Progenitor cell of endocrine pancreas (in vitro differentiated cells): ENCODE data around the gene SCAPER. TPM values are rescaled to one million over a fixed set of nuclear protein-coding genes. Genes with fewer than 3 reads are reported as not detected.
"Not testable (repeated sequence)": the region's sequence is repeated elsewhere in the genome, so short reads cannot be mapped to it uniquely, and the experiment has no call there.

Source experiments
- DNase-seq: peaks from one replicate; pipeline ENCODE4 v3.0.0; 2021; ENCODE audit warnings: low spot score; ENCODE audit not compliant: unreplicated experiment
- H3K27ac Mint-ChIP-seq: 2 replicates; pipeline ENCODE4 v1.8.0; 2021; ENCODE audit warnings: mild to moderate bottlenecking, moderate library complexity, mixed read lengths
- H3K27me3 Mint-ChIP-seq: 2 replicates; pipeline ENCODE4 v1.8.0; 2021; ENCODE audit warnings: mixed read lengths
- H3K36me3 Mint-ChIP-seq: 2 replicates; pipeline ENCODE4 v1.8.0; 2022; ENCODE audit warnings: mixed read lengths; ENCODE audit not compliant: insufficient read depth
- H3K4me1 Mint-ChIP-seq: 2 replicates; pipeline ENCODE4 v1.8.0; 2021; ENCODE audit warnings: low read depth, mixed read lengths
- H3K4me3 Mint-ChIP-seq: 2 replicates; pipeline ENCODE4 v1.8.0; 2021; ENCODE audit warnings: low read depth, mild to moderate bottlenecking, moderate library complexity, mixed read lengths
- H3K9me3 Mint-ChIP-seq: 2 replicates; pipeline ENCODE4 v1.8.0; 2021; ENCODE audit warnings: low read depth, mixed read lengths
- total RNA-seq: library from RNA; stranded (reverse); gene quantifications from 2 replicates; pipeline ENCODE4 v1.2.1, GENCODE V29; 2021
- TF ChIP-seq, protein P1 (sequence below): fragments of 200-600 bp; sonication (generic); IDR thresholded peaks from one replicate; pipeline ENCODE4 v1.5.0; 2021; ENCODE audit warnings: antibody characterized with exemption, mild to moderate bottlenecking; ENCODE audit not compliant: unreplicated experiment

The SCAPER gene
- total RNA-seq, 1 donor from 2014 or later, result 43.1 TPM

DNA sequence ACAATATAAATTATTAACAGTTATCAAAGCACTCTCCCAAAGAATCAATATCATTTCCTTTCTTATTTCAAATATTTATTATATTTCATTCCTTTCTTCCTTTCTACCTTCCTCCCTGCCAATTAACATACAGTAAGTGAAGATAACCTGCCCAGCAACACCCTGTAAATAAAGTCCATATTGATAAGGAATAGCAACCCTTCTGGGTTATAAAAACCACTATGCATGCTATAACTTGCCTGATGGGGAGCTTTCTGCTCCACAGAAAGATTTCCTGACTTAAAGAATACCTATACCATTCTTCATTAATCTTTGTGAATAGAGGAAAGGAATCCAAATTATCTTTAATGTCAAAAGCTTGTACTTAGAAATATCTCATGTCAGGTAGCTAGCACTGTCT lies 402.0 kb downstream of the SCAPER start:
- Mint-ChIP-seq H3K27ac (no peak overlapping the region), H3K4me1 (peaks cover 14% of the 10 kb centered on the region), H3K27me3 (peaks cover 18% of the 10 kb centered on the region), H3K4me3 (no peak overlapping the region), H3K36me3 (peaks cover 7% of the 10 kb centered on the region), H3K9me3 (peaks cover 4% of the 10 kb centered on the region)
- DNase-seq, result no peak
- TF ChIP-seq, protein P1, sequence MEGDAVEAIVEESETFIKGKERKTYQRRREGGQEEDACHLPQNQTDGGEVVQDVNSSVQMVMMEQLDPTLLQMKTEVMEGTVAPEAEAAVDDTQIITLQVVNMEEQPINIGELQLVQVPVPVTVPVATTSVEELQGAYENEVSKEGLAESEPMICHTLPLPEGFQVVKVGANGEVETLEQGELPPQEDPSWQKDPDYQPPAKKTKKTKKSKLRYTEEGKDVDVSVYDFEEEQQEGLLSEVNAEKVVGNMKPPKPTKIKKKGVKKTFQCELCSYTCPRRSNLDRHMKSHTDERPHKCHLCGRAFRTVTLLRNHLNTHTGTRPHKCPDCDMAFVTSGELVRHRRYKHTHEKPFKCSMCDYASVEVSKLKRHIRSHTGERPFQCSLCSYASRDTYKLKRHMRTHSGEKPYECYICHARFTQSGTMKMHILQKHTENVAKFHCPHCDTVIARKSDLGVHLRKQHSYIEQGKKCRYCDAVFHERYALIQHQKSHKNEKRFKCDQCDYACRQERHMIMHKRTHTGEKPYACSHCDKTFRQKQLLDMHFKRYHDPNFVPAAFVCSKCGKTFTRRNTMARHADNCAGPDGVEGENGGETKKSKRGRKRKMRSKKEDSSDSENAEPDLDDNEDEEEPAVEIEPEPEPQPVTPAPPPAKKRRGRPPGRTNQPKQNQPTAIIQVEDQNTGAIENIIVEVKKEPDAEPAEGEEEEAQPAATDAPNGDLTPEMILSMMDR, result no peak

DNA sequence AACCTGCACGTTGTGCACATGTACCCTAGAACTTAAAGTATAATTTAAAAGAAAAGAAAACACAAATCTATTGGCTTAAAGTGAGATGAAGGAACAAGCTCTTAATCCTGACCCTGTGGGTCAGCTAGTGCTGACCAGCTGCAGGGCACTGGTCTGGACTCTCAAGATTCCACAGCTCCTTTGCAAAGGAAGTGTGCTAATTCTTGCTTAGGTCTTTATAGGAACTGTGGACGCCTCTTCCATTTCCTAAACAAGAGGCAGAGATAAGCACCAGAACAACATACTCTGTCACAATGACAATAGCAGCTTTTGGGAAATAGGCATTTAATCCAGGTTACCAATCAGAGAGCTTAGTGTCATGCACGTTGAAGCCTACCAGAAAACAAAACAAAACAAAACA lies 402.5 kb downstream of the SCAPER start:
- TF ChIP-seq, protein P1, result no peak
- H3K27ac Mint-ChIP-seq, result no peak overlapping the region
- H3K36me3 Mint-ChIP-seq, result peaks cover 7% of the 10 kb centered on the region
- no peak overlapping the region for H3K4me3 Mint-ChIP-seq
- peaks cover 4% of the 10 kb centered on the region for H3K9me3 Mint-ChIP-seq
- peaks cover 18% of the 10 kb centered on the region for H3K27me3 Mint-ChIP-seq
- no peak for DNase-seq
- peaks cover 14% of the 10 kb centered on the region for H3K4me1 Mint-ChIP-seq

DNA sequence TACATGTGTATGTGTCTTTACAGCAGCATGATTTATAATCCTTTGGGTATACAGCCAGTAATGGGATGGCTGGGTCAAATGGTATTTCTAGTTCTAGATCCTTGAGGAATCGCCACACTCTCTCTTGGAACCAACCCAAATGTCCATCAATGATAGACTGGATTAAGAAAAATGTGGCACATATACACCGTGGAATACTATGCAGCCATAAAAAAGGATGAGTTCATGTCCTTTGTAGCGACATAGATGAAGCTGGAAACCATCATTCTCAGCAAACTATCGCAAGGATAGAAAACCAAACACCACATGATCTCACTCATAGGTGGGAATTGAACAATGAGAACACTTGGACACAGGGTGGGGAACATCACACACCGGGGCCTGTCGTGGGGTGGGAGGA lies 403.0 kb downstream of the SCAPER start:
- Mint-ChIP-seq H3K27me3 (peaks cover 22% of the 10 kb centered on the region), H3K4me1 (peaks cover 14% of the 10 kb centered on the region)
- not testable (repeated sequence) for H3K27ac Mint-ChIP-seq, H3K9me3 Mint-ChIP-seq, DNase-seq, H3K4me3 Mint-ChIP-seq, H3K36me3 Mint-ChIP-seq

DNA sequence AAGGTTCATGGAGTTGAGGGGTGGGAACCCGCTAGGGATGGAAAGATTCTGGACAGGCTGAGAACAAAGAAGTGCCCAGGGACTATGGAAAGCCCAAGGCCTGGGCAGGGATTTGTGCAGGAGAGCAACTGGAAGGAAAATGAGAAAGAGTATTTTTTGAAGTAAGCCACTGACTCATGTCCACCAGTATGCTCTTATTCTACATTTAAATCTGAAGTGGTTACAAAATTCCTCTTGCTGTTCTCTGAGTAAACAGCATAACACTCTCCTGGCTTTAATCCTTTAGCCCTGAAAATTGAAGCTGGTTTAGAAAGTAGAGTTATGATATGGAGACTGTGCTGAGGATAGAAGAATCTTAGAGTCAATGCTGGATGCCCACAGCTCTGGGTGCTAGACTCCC lies 403.4 kb downstream of the SCAPER start:
- Mint-ChIP-seq H3K9me3 (peaks cover 4% of the 10 kb centered on the region), H3K4me1 (peaks cover 13% of the 10 kb centered on the region), H3K36me3 (peaks cover 10% of the 10 kb centered on the region), H3K27ac (no peak overlapping the region), H3K4me3 (no peak overlapping the region), H3K27me3 (peaks cover 22% of the 10 kb centered on the region)
- no peak for DNase-seq
- TF ChIP-seq, protein P1, result no peak

DNA sequence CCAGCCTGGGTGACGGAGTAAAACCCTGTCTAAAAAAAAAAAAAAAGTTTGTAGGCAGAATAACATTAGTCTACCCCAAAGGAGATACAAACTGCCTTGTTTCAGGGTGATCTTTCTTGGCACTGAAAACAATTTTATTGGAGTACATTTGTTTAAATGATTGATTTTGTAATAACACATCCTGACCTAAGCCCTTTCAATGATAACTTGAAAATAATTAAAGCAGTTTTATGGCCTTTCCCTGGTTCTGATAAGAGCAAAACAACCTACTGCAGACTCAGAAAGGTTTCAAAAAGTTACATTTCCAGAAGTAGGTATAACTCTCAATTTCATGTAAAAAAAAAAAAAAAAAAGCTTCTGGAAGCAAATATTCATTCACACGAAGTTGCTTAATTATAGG lies 404.1 kb downstream of the SCAPER start:
- peaks cover 10% of the 10 kb centered on the region for H3K36me3 Mint-ChIP-seq
- H3K4me3 Mint-ChIP-seq, result no peak overlapping the region
- H3K4me1 Mint-ChIP-seq, result peaks cover 13% of the 10 kb centered on the region
- H3K27ac Mint-ChIP-seq, result no peak overlapping the region
- H3K27me3 Mint-ChIP-seq, result peaks cover 25% of the 10 kb centered on the region
- H3K9me3 Mint-ChIP-seq, result peaks cover 4% of the 10 kb centered on the region
- TF ChIP-seq, protein P1, result no peak
- no peak for DNase-seq

DNA sequence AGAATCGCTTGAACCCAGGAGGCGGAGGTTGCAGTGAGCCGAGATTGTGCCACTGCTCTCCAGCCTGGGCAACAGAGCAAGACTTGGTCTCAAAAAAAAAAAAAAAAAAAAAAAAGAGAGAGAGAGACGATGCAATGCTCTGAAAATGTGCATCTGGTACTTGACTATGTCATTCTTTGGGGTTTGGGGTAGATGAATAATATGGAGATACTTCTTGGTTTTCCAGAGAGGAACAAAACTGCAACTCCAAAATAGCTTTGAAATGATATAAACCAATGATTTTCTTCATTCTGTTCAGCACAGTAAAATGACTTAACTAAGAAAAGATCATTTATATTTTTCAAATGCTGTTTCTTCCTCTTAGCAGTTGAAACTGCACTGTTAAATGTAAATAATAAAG lies 409.7 kb downstream of the SCAPER start:
- Mint-ChIP-seq H3K4me3 (no peak overlapping the region), H3K4me1 (peaks cover 3% of the 10 kb centered on the region), H3K27me3 (peaks cover 21% of the 10 kb centered on the region), H3K27ac (no peak overlapping the region), H3K9me3 (peaks cover 2% of the 10 kb centered on the region), H3K36me3 (peaks cover 2% of the 10 kb centered on the region)
- TF ChIP-seq, protein P1, result no peak
- DNase-seq, result no peak
